GM12864 (cell line): ENCODE measurements around the gene SLIT1.

Experiments
- DNase-seq: peaks from one replicate; pipeline ENCODE4 v3.0.0-alpha.2; 2011; ENCODE audit warnings: low read depth
- H3K4me3 ChIP-seq: 2 replicates; pipeline ENCODE4 v1.5.1; 2011; ENCODE audit warnings: mild to moderate bottlenecking, low read depth, low read length, control low read depth
- CTCF ChIP-seq: IDR thresholded peaks from 2 replicates; pipeline ENCODE4 v1.5.1; 2011; ENCODE audit warnings: low read depth, mild to moderate bottlenecking, moderate library complexity, low read length, control low read depth, inconsistent platforms; ENCODE audit errors: missing control alignments

SLIT1 gene

GRCh38 chr10:96967847-96968246, 217.9 kb downstream of the SLIT1 start:
- no peak for TF ChIP-seq CTCF
- no peak for DNase-seq
- H3K4me3 ChIP-seq: no peak overlapping the region

GRCh38 chr10:96964131-96964530, 221.6 kb downstream of the SLIT1 start:
- no peak for TF ChIP-seq CTCF
- no peak for DNase-seq
- H3K4me3 ChIP-seq: no peak overlapping the region

- H3K4me3 ChIP-seq: no peak overlapping the region
- TF ChIP-seq CTCF: no peak
- DNase-seq: no peak
These were observed 224.9 kb downstream of the SLIT1 start for GRCh38 chr10:96960872-96961271.

GRCh38 chr10:96959733-96960132, 226.0 kb downstream of the SLIT1 start:
- H3K4me3 ChIP-seq: no peak overlapping the region
- DNase-seq: no peak
- no peak for TF ChIP-seq CTCF

GRCh38 chr10:96958071-96958470, 227.7 kb downstream of the SLIT1 start:
- H3K4me3 ChIP-seq: no peak overlapping the region
- TF ChIP-seq CTCF: no peak
- DNase-seq: no peak

- H3K4me3 ChIP-seq: no peak overlapping the region
- TF ChIP-seq CTCF: no peak
- DNase-seq: no peak
These were observed 230.0 kb downstream of the SLIT1 start for GRCh38 chr10:96955794-96956193.

GRCh38 chr10:96951954-96952353, 233.8 kb downstream of the SLIT1 start:
- no peak for TF ChIP-seq CTCF
- H3K4me3 ChIP-seq: no peak overlapping the region
- DNase-seq: no peak
